GM19463 (cell line): ENCODE data around the gene LKAAEAR1.

ENCODE experiments used
- ATAC-seq: cut with Tn5 transposase; IDR thresholded peaks from one replicate; pipeline ENCODE4 v1.9.1; 2021; ENCODE audit warnings: mild to moderate bottlenecking, moderate library complexity; ENCODE audit not compliant: unreplicated experiment

Gene LKAAEAR1

DNA sequence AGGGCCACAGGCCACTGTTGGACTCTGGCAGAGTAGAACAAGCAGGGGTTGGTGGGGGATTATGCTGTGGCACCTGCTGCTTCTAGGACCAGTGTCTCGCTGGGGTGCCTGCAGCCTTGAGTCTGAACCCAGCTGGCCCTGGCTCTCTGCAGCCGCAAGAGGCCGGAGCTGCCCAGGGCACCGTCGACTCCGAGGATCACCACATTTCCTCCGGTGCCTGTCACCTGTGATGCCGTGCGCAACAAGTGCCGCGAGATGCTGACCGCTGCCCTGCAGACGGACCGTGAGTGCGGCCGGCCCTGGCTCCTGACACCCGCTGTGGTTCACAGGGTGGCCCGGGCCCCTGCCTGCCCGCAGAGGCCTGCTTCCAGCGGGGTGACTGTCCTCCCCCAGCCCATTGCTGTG, 15.0 kb downstream of the LKAAEAR1 start:
- ATAC-seq: no peak

DNA sequence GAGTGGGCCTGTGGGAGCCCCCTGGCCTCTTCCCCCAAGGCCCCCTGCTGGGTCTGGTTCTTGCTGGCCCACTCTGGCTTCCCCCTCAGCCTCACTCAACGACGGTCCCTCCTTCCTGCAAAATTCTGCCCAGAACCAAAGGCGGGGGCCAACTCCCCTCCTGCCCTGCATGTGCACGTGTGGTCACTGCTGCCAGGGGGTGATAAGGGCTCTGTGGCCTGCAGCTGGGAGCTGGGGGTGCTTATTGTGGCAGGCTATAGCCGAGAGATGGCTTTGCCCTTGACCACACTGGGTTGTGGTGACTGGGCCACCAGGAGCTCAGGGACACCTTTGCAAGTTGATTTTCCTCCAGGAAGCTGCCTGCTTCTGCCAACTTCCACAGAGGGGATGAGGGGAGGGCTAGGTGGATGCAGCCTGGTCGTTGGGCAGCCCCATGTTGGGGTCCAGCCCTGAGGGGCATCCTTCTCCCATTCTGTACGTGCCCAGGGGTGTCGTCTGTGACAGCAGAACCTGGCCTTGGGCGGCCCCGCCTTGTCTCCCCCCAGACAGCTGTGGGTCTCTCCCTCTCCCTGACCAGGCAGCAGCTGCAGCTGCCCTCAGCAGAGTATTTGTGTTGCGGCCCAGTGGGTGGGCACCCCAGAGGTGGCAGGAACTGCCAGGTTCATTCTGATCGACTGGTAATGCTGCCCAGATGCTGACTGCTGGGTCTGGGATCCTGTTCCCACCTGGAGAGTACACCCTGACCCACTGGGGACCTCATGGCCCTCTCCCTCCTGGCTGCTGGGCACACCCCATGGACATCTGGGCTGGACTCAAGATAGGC, 15.6 kb downstream of the LKAAEAR1 start:
- no peak for ATAC-seq

DNA sequence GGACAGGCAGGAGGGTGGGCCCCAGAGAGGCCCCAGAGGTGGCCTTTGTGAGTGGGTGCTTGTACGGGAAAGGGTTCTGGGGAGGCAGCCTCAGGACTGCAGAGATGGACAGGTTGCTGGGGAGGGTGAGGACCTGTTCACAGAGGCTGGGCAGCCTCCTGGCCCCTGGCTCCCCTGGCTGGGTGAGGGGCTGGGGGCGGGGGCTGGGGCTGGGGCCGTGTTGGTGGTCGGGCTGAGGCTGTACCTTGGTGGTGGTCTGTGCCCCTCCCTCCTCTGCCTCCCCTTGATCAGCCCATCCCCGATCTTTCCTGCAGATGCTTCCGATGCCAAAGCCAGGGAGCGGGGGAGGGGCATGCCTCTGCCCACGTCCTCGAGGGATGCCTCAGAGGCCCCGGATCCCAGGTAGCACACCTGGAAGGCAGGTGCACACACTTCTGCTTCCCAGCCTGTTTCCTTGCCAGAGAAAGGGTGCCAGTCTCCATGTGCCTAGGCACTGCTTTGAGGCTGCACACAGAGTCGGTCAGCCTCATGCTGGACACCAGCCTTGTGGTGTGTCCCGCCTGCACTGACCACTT, 16.4 kb downstream of the LKAAEAR1 start:
- ATAC-seq: no peak

DNA sequence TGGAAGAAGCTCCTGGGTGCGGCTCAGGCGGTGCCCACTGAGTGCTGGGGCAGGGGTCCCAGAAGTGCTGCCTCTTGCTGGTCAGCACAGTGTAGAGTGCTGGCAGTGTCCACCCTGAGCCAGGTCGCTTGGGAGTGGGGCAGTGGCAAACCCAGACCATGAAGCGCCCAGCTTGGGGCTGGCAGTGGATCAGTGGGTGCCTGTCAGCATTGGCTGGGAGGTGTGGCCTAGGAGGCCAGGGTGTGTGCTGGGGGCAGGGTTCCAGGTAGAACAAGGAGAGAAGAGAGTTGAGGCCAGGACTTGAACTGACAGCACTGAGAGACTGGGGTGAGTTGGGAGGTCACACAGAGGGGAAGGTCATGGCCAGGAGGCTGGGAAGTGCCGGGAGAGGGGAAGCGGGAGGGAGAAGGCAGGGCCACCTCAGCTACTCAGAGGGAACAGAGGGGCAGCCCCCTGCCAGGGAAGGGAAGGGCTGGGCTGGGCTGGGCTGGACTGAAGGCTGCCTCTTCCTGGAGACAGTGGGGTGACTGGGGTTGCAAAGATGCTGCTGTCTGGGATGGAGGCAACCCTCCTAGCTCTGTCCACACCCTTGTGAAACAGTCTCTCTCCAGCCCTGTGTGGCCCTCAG, 17.1 kb downstream of the LKAAEAR1 start:
- ATAC-seq: no peak

DNA sequence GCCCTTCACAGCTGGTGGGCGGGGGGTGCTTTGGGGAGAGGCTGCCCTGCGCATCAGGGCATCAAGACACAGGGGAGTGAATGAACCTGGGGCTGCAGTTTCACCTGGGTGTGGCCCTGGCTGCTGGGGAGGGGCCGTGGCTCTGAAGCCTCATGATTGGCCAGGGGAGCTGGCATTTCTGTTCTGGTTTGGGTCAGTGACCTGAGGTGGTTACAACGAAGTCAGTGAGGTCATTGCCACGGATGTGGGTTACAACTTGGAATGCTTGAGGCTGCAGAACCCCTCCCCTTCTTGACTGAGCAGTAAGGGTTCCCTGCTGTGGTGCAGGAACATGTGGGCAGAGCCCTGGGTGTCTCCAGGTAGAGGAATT, 18.2 kb downstream of the LKAAEAR1 start:
- peak; percentile 47 for ATAC-seq

DNA sequence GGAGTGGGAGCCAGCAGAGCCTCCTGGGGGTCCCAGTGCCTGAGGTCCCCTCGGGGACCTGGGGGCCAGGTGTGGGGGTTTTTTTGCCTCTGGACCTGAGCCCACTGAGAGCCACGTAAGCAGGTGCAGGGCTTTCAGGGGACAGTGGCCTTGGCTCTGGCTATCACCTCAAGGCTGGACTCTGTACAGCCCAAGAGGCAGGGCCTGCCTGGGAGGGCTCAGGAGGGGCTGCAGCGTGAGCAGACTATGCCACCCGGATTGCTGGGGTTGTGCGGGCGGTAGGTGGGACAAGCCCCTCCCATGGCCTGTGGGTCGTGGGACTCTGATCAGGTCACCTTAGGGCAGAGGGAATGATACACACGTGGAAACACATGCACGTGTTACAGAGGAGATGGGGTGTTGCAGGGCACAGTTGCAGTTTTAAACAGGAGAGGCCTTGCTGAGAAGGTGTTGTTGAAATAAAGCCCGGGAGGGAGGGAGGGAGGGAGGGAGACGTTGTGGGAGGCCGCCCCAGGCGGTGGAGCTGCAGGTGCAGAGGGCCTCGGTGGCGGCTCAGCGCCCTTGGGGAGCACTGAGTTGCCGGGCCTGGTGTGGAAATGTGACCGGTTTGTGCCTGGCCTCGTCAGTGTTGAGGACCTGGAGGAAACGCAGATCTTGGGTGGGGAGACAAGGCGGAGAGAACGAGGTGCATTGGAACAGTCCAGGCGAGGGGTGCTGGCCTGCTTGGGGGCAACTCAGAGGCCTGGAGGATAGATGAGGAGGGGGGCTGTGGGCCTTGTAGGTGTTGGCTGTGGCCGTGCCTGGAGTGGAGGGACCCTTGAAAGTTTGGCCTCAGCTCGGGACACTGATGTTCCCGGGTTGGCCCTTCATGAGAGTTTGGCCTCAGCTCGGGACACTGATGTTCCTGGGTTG, 18.9 kb downstream of the LKAAEAR1 start:
- no peak for ATAC-seq

DNA sequence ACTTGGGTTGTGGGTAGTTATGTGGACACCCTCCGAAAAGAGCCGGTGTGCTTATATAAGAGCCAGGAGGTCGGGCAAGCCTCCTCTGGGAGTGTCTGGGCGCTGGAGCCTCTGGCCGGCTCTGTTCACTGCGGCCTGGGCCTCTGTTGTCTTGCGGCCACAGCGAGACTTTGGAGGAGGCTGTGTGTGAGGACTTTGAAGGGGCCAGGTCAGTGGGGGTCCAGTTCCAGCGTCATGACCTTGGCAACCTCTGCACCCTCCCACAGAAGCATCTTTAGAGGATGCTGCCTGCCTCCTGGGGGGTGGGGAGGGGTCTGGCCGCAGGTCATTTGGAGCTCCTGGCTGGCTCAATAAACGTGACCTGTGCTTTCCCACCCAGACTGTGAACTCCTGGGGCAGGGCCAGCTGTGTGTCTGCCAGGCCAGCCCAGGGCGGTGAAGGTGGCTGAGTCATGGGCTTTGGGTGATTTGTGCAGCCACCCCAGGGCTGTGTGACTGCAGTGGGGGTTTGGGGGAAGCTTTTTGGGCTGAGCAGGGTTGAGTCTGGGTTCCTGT, 20.0 kb downstream of the LKAAEAR1 start:
- no peak for ATAC-seq

DNA sequence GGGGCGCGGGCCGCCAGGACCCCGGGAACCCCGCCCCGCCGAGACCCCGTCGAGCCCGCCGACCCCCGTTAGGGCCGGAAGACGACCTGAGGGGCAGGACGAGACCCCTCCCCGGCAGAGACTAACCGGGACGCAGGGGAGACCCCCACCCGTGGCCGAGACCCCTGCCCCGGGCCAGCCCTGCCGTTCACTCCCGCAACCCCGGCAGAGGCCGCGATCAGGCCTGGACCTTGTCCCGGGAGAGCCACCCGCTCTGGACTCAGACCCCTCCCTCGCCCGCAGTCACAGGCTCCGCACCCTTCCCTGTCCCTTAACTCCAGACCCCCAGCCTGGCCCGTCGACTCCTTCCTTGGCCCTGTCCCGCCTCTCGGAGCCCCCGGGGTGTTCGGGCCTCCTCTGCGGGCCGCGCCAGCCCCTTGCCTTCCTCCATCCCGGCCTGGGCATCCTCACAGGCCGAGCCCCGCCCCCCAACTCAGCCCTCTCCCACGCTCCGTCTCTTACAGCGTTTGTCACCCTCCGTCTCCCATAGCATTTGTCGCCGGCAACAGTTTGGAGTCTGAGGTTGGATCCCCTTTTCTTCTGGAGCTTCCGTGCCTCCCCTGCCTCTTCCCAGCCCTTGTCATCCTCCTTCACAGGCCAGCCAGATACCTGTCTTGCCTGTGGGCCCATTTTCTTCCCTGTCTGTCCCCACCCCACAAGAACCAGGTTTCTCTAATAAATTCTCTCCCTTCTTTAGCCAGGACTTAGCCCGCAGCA, 20.6 kb downstream of the LKAAEAR1 start:
- no peak for ATAC-seq

DNA sequence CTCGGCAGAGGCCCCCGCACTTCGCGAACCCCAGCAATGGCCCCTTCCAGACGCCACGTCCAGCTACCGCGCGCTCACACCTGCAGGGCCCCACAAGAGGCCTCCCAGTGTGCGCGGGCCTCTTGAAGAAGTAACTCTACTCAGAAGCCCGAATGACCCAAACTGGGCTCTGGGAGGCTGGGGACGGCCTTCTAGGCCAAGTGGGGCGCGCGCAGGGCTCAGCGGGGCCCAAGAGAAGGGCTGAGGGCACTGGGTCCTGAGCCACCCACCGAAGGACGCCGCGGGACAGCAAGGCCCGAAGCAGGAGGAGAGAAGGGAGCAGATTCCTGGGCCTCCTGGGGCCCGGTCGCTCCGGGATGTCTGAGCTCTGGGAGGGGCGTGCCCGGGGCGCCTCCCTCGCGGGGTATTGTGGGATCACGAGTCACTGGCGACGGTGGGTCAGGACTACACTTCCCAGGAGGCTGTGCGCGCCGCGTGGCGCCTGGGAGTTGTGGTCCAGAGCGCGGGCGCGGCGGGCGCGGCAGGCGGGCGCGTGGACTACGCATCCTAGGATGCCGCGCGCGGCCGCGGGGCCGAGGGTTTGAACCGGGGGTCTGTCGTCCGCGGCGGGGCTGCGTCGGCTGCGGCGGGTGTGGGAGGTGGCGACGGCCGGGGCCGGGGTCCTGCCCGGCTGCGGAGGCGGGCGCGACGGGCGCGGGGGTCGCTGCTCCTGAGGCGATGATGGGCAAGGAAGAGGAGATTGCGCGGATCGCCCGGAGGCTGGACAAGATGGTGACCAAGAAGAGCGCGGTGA, 21.4 kb downstream of the LKAAEAR1 start, which contains the start of gene TCEA2:
TSS of gene TCEA2 (plus strand) at position 603 of the 793 bp plus-strand sequence. CDS start at position 718, 115 bp downstream.
- peak; percentile 76 for ATAC-seq

DNA sequence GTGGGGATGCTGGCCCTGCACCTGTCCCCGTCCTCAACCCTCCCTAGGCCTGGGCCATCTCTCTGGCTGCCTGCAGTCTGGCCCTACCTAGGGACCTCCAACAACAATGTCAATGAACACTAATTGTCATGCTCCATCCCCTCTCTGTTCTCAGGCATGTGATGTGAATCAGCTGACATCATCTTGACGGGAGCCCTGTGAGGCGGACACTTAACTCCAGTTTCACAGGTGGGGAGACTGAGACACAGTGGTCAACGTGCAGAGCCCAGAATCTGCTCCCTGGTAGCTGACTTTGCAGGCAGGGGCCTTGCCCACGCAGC, 22.0 kb downstream of the LKAAEAR1 start:
- no peak for ATAC-seq

DNA sequence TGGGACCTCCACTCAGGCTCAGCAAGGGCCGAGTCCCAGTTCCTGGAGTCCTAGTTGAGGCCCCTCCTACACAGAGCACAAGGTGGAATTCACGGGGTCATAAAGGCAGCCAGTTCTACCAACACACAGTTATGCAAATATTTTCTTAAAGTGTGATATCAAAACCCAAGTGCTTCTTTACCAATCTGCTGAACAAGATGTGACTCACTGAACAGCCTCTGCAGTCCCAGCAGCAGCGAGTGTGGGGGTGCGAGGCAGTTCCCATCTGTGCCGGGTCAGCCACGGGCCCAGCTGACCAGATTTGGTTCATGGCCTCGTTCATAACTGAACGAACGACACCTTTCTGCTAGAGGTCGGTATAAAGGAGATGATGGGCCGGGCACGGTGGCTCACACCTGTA, 25.7 kb downstream of the LKAAEAR1 start:
- no peak for ATAC-seq

DNA sequence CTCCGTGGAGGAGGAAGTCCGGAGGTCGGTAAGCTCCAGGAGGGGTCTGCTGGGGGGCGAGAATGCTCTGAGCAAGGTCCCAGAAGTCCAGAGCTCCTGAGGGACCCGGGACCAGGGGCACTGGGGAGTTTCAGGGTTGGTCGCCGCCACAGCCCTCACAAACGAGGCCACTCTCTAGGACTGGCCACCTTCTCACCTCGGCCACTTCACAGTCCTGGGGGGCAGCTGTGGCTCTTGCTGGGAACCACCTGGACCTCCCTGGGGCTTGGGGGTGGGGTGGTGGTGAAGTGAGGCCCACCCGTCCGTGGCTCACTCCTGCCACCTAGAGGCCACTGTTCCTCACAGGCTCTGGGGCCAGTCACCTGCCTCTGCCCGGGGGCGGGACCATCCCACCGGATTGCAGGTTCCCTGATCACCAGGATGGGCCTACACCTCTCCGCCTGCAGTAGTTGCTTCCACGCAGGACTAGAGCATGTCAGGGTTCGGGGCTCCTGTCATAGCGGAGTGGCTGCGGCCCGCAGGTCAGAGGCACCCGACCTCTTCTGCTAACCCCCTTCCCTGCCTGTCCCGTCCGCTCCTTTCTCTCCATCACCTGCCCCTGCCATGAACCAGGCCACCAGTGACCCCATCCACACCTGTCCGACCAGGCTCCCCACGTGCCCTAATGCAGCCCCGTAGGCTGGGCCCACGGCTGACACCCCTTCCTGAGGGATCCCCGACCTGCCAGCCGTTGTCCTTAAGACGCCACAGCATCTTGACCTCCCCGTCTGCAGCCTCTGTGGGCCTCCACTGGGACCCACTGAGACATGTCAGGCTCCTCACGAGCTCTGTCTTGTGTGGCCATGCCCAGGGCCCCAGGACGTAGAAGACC, 26.3 kb downstream of the LKAAEAR1 start:
- ATAC-seq: no peak

DNA sequence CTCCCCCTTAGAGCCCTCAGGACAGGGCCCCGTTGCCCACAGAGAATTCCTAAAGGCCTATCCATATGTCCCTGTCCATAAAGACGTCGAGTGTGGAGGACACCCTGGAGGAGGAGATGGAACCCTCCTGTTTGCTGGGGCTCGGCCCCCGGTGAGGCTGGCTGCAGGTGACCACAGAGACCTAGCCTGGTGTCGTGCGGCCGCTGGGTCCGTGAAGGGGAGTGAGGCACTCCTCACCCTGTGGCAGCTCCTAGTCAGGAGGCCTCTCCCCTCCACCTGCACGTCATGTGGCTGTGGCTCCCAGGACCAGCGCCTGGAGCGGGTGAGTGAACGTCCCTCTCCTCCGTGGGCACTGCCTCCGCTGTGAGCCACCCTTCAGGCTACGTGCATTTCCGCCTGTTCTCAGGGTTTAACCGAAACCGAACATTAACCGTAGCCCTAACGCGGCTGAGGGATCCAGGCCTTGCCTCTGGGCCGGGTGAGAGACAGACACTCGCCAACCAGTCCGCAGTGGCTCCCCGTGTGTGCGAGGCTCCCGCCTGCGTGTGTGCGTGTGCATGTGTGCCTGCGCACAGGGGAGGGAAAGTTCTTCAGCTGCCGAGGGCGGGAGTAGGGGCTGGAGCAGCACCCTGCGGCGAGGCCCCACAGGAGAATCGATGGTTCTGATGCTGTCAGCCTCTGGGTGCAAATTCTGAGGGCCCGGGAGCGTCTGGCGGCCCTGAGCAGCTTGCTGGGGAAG, 27.1 kb downstream of the LKAAEAR1 start:
- peak; percentile 39 for ATAC-seq

DNA sequence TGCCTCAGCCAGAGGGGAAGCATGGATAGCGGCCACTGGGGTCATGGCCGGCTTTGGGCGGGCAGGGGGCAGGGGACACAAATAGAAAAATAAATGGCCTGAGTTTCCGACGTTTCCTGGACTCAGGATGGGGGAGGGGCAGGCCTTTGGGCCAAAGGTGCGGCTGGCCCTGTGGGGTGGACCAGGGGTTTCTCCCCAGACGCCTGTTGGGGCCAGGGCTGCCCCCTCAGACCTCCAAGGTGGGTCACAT, 27.6 kb downstream of the LKAAEAR1 start:
- ATAC-seq: no peak

DNA sequence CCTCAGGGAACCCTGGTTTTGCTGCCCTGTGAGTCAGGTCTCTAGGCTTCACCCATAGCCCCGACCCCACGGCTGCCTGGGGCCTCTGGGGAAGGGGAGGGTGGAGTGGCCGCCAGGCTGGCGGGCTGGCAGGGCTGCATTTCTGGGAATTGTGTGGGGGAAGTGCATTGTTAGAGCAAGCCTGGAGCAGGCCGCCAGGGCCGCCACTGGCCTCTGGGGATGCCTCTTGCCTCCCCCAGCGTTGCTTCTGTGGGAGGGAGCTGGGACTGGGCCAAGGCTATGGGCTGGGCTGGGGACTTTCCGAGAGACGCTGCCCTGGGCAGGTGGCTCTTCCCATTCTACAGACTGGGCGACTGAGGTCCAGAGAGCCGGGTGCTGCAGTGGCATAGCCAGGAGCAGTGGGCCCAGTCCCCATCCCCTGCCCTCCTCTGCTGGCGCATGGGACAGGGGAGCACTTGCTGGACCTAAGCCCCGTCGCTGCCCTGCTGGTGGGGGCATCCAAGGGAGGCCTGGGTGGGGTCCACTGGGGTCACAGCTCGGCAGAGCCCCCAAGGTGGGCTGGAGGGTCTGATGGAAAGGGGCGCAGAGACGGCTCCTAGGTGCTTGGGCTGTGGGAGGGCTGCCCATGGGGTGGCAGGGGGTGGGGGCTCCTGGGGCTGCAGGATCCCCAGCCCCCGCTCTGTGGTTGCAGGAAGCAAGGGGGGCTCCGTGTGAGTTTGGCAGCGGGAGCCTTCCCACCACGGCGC, 28.1 kb downstream of the LKAAEAR1 start:
- no peak for ATAC-seq

DNA sequence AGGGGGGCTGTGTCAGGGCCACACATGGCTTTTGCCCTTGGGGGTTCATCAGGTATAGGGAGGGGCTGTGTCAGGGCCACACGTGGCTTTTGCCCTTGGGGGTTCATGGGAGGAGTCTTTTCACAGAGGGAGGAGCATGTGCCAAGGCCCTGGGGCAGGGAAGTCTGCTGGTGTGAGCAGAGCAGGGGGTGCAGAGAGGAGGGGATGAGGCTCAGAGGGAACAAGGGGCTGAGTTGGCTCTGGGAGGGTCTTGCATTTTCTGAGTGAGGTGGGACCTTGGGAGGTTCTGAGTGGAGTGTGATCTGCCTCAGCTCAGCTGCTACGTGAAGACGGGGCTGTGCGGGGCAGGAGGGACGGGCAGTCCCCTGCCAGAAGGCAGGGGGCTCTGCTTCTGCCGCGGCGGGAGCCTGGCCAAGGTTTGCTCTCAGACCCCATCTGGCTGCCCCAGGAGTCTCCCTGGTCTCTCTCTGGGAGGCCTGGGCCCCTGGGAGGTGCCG, 28.8 kb downstream of the LKAAEAR1 start:
- no peak for ATAC-seq
